ENCODE measurements around the gene HSPA9. TPM values are rescaled to one million over a fixed set of nuclear protein-coding genes. Genes with fewer than 3 reads are reported as not detected.

The HSPA9 gene
- total and polyA plus RNA-seq, 2 experiments from 2014 or later: 213 to 292 TPM

DNA sequence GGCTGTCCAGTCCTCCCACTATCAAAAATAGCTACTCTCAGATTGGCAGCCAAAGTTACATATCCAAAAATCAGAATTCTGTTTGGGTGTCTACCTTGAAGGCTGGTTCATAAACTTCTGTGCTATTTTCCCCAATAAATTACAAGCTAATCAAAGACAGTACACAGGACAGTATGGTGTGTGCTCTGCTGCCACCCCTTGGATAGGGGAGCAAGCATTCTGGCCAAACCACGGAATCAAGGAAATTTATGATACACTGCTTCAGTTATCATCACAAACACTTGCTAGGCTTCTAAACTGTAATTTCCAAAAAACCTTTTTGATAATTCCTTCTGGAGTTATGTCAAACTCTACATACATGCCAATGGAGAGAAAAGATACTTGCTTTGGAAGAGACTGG is 48.0 kb downstream of the HSPA9 start:
- H3K4me3 ChIP-seq: no peak overlapping the region
- H3K27me3 ChIP-seq: no peaks in the 10 kb centered on the region
- no peaks in the 10 kb centered on the region for H3K36me3 ChIP-seq
- peaks cover 13% of the 10 kb centered on the region for H3K4me1 ChIP-seq (ENCODE audit: low read depth)
- H3K27ac ChIP-seq: peak overlapping the region; percentile 6
- DNase-seq (ENCODE audit: low read depth in 1 of 2, low spot score in 1 of 2): no peak
- TF ChIP-seq, protein P1, sequence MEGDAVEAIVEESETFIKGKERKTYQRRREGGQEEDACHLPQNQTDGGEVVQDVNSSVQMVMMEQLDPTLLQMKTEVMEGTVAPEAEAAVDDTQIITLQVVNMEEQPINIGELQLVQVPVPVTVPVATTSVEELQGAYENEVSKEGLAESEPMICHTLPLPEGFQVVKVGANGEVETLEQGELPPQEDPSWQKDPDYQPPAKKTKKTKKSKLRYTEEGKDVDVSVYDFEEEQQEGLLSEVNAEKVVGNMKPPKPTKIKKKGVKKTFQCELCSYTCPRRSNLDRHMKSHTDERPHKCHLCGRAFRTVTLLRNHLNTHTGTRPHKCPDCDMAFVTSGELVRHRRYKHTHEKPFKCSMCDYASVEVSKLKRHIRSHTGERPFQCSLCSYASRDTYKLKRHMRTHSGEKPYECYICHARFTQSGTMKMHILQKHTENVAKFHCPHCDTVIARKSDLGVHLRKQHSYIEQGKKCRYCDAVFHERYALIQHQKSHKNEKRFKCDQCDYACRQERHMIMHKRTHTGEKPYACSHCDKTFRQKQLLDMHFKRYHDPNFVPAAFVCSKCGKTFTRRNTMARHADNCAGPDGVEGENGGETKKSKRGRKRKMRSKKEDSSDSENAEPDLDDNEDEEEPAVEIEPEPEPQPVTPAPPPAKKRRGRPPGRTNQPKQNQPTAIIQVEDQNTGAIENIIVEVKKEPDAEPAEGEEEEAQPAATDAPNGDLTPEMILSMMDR (IDR thresholded peaks at IDR 0.05; ENCODE audit: low read depth, low read length): no peak
- H3K9me3 ChIP-seq (ENCODE audit: low read depth): no peaks in the 10 kb centered on the region

DNA sequence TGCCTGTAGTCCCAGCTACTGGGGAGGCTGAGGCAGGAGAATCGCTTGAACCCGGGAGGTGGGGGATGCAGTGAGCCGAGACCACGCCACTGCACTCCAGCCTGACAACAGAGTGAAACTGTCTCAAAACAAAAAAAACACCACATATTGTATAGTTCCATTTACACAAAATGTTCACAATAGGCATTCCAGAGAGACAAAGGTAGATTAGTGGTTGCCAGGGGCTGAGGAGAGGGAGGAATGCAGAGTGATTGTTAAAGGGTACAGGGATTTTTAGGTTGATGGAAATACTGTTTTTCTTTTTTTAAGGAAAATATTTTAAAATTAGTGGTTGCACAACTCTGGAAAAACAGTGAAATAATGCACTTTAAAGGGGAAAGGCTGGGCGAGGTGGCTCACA is 51.8 kb downstream of the HSPA9 start:
- Histone ChIP-seq H3K27me3 (no peaks in the 10 kb centered on the region), H3K4me1 (ENCODE audit: low read depth) (peaks cover 5% of the 10 kb centered on the region), H3K36me3 (no peaks in the 10 kb centered on the region), H3K4me3 (no peak overlapping the region), H3K27ac (no peak overlapping the region), H3K9me3 (ENCODE audit: low read depth) (no peaks in the 10 kb centered on the region)
- DNase-seq (ENCODE audit: low read depth in 1 of 2, low spot score in 1 of 2): no peak
- TF ChIP-seq, protein P1 (IDR thresholded peaks at IDR 0.05; ENCODE audit: low read depth, low read length): no peak

DNA sequence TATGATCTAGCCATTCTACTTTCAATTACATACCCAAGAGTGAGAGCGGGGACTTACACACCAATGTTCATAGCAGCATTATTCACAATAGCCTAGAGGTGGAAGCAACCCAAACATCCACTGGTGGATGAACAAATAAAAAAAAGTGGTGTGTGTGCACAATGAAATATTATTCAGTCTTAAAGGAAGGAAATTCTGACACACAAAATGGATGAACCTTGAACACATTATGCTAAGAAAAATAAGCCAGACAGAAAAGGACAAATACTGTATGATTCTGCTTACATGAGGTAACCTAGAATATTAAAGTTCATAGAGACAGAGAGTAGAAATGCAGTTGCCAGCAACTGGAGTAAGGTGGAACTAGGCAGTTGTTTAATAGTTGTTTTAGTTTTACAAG is 54.2 kb downstream of the HSPA9 start:
- no peak overlapping the region for H3K27ac ChIP-seq
- H3K4me1 ChIP-seq (ENCODE audit: low read depth): no peaks in the 10 kb centered on the region
- H3K9me3 ChIP-seq (ENCODE audit: low read depth): no peaks in the 10 kb centered on the region
- DNase-seq (ENCODE audit: low read depth in 1 of 2, low spot score in 1 of 2): no peak
- no peak overlapping the region for H3K4me3 ChIP-seq
- TF ChIP-seq, protein P1 (IDR thresholded peaks at IDR 0.05; ENCODE audit: low read depth, low read length): no peak
- peaks cover 16% of the 10 kb centered on the region for H3K36me3 ChIP-seq
- no peaks in the 10 kb centered on the region for H3K27me3 ChIP-seq

DNA sequence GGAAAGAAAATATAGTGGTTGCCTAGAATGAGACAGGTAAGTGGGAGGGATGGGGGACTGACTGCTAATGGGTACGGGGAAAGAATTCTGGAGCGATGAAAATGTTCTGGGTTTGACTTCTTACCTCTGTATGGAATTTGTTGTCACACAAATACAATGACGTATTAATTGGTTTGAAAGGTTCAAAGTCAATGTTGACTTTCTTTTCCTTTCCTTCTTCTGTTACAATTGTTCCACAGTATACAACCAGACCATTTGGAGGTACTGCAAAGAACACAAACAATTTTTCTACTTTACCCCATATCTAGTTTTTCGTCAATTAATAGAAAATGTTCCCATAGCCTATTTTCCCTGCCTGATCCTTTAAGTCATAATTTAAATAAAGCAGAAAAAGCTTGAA is 57.8 kb downstream of the HSPA9 start:
- DNase-seq (ENCODE audit: low read depth in 1 of 2, low spot score in 1 of 2): no peak
- Histone ChIP-seq H3K27me3 (no peaks in the 10 kb centered on the region), H3K27ac (no peak overlapping the region), H3K4me1 (ENCODE audit: low read depth) (no peaks in the 10 kb centered on the region), H3K9me3 (ENCODE audit: low read depth) (no peaks in the 10 kb centered on the region), H3K4me3 (no peak overlapping the region), H3K36me3 (peaks cover 46% of the 10 kb centered on the region)
- TF ChIP-seq, protein P1 (IDR thresholded peaks at IDR 0.05; ENCODE audit: low read depth, low read length): no peak

DNA sequence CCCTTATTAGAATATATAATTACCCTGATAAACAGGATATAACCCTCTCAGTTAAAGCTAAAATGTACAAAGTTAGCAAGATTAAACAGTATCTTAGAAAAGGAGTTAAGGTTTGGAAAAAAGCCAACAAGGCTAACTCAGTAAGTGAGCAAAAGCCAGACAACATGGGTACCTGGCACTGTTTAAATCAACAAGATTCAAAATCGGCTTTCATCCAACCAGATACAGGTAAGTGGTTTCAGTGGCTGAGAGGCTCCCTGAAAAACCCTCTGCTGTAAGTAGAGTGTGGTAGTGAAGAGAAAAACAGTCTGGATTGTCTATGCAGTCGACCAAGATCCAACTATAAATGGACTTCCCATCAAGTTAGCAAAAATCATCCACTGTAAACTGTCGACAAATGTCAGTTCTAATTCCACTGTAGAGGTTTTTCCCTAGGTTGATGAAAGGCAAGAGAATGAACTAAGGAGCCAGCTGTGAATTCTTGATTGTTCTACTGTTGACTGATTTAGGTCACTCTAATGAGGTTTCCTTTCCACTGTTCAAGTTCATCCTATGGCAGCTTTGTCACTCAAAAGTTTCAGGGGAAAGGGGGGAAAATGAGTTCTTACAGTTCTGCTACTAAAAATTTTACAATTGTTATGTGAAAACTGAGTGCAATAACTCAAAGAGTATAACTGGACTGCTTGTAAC is 59.5 kb downstream of the HSPA9 start:
- Histone ChIP-seq H3K9me3 (ENCODE audit: low read depth) (no peaks in the 10 kb centered on the region), H3K36me3 (peaks cover 59% of the 10 kb centered on the region), H3K4me3 (no peak overlapping the region), H3K27me3 (no peaks in the 10 kb centered on the region), H3K27ac (peak overlapping the region; percentile 2), H3K4me1 (ENCODE audit: low read depth) (no peaks in the 10 kb centered on the region)
- DNase-seq (ENCODE audit: low read depth in 1 of 2, low spot score in 1 of 2): no peak
- TF ChIP-seq, protein P1 (IDR thresholded peaks at IDR 0.05; ENCODE audit: low read depth, low read length): no peak

All from cardiac muscle cell (in vitro differentiated cells and primary cell).